Measurements from ENCODE around the gene PLD3. TPM values are rescaled to one million over a fixed set of nuclear protein-coding genes. Genes with fewer than 3 reads are reported as not detected.

Gene PLD3
- total RNA-seq, 1 experiment from 2014 or later = 310 TPM

GRCh38 chr19:40337107-40337506 is 11.4 kb upstream of the PLD3 start:
- CTCF ChIA-PET = no interaction called here
- peaks cover 17% of the 10 kb centered on the region for H3K36me3 ChIP-seq (ENCODE audit: insufficient read depth, low read length, poor library complexity, severe bottlenecking)
- POLR2A ChIA-PET (ENCODE audit: low non-redundant PET) = no interaction called here
- intact Hi-C loops (cut with micrococcal nuclease; ENCODE audit: unreplicated experiment) = no loop called here
- DNase-seq (ENCODE audit: low spot score) = no peak
- no peaks in the 10 kb centered on the region for H3K4me1 ChIP-seq (ENCODE audit: insufficient read depth, low read length, poor library complexity, severe bottlenecking)
- no peak overlapping the region for H3K27ac ChIP-seq (ENCODE audit: low read depth, low read length, poor library complexity, severe bottlenecking)
- no peaks in the 10 kb centered on the region for H3K9me3 ChIP-seq (ENCODE audit: low read depth, low read length, poor library complexity, severe bottlenecking)
- no peak for TF ChIP-seq EZH2 (IDR thresholded peaks at IDR 0.05; ENCODE audit: borderline replicate concordance, low read depth, low read length, poor library complexity, severe bottlenecking)
- TF ChIP-seq CTCF (conservative IDR thresholded peaks at IDR 0.05; ENCODE audit: low read depth, low read length) = no peak
- no TSS peak for BruUV-seq (replicated peaks)
- H3K27me3 ChIP-seq (replicated peaks; ENCODE audit: insufficient read depth, low read depth, low read length, poor library complexity) = no peaks in the 10 kb centered on the region
- H3K4me3 ChIP-seq (ENCODE audit: low read depth, low read length, poor library complexity, severe bottlenecking) = no peak overlapping the region

GRCh38 chr19:40337594-40337993 is 10.9 kb upstream of the PLD3 start:
- ChIA-PET POLR2A (ENCODE audit: low non-redundant PET) (no interaction called here), CTCF (no interaction called here)
- BruUV-seq (replicated peaks) = no TSS peak
- H3K27me3 ChIP-seq (replicated peaks; ENCODE audit: insufficient read depth, low read depth, low read length, poor library complexity) = no peaks in the 10 kb centered on the region
- H3K4me3 ChIP-seq (ENCODE audit: low read depth, low read length, poor library complexity, severe bottlenecking) = no peak overlapping the region
- intact Hi-C loops (cut with micrococcal nuclease; ENCODE audit: unreplicated experiment) = no loop called here
- H3K27ac ChIP-seq (ENCODE audit: low read depth, low read length, poor library complexity, severe bottlenecking) = no peak overlapping the region
- peaks cover 14% of the 10 kb centered on the region for H3K36me3 ChIP-seq (ENCODE audit: insufficient read depth, low read length, poor library complexity, severe bottlenecking)
- H3K4me1 ChIP-seq (ENCODE audit: insufficient read depth, low read length, poor library complexity, severe bottlenecking) = no peaks in the 10 kb centered on the region
- DNase-seq (ENCODE audit: low spot score) = no peak
- H3K9me3 ChIP-seq (ENCODE audit: low read depth, low read length, poor library complexity, severe bottlenecking) = no peaks in the 10 kb centered on the region
- TF ChIP-seq CTCF (conservative IDR thresholded peaks at IDR 0.05; ENCODE audit: low read depth, low read length) = no peak
- no peak for TF ChIP-seq EZH2 (IDR thresholded peaks at IDR 0.05; ENCODE audit: borderline replicate concordance, low read depth, low read length, poor library complexity, severe bottlenecking)

GRCh38 chr19:40339018-40339728 is 9.3 kb upstream of the PLD3 start:
- DNase-seq (ENCODE audit: low spot score) = no peak
- Histone ChIP-seq H3K27ac (ENCODE audit: low read depth, low read length, poor library complexity, severe bottlenecking) (no peak overlapping the region), H3K36me3 (ENCODE audit: insufficient read depth, low read length, poor library complexity, severe bottlenecking) (peaks cover 4% of the 10 kb centered on the region), H3K27me3 (replicated peaks; ENCODE audit: insufficient read depth, low read depth, low read length, poor library complexity) (no peaks in the 10 kb centered on the region), H3K4me1 (ENCODE audit: insufficient read depth, low read length, poor library complexity, severe bottlenecking) (no peaks in the 10 kb centered on the region), H3K4me3 (ENCODE audit: low read depth, low read length, poor library complexity, severe bottlenecking) (no peak overlapping the region), H3K9me3 (ENCODE audit: low read depth, low read length, poor library complexity, severe bottlenecking) (no peaks in the 10 kb centered on the region)
- CTCF ChIA-PET = no interaction called here
- POLR2A ChIA-PET (ENCODE audit: low non-redundant PET) = no interaction called here
- intact Hi-C loops (cut with micrococcal nuclease; ENCODE audit: unreplicated experiment) = no loop called here
- TF ChIP-seq CTCF (conservative IDR thresholded peaks at IDR 0.05; ENCODE audit: low read depth, low read length) (no peak), EZH2 (IDR thresholded peaks at IDR 0.05; ENCODE audit: borderline replicate concordance, low read depth, low read length, poor library complexity, severe bottlenecking) (no peak)
- no TSS peak for BruUV-seq (replicated peaks)
